Body of pancreas (tissue), 4 donors: ENCODE results near the gene CA12.

Source experiments
- CTCF ChIP-seq, 7 experiments: fragments of 450-650 bp in 4 of 7; fragments of 200-600 bp in 3 of 7; sonication (generic) in 3 of 7; IDR thresholded peaks; one replicate each; pipeline ENCODE4 v1.5.1; 2016 to 2019; ENCODE audit warnings: antibody characterized with exemption in 7 of 7
- POLR2A ChIP-seq, 3 donors: fragments of 450-650 bp; IDR thresholded peaks; one replicate each; pipeline ENCODE4 v1.6.1; 2016; ENCODE audit warnings: antibody characterized with exemption in 3 of 3, mild to moderate bottlenecking in 2 of 3

DNA sequence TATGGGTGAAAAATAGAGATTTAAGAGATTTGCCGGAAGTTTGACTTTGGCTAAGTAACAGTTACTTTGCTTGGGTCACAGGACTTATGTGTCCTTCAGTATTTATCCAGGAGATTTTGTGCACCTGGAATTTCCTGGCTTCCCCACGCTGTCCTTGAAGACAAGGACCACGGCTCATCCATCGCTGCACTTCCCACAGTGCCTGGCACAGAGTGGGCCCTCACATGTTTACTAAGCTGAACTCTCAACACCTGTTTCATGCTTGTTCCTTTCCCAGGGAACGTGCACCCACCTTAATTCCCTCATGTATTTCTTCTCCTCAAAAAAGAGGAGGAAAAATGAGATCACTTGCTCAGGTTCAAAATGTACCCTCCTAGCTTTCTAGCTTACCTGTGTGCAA is 32.0 kb downstream of the CA12 start:
- TF ChIP-seq CTCF (IDR thresholded peaks at IDR 0.05) (no peak), POLR2A (IDR thresholded peaks at IDR 0.05) (no peak)
